HL-60 (cell line): ENCODE data around the gene PSMG3.

ENCODE experiments used
- DNase-seq, 2 experiments: peaks; one replicate each; pipeline ENCODE4 v3.0.0-alpha.2; 2010 to 2020; ENCODE audit warnings: low read depth in 1 of 2, low spot score in 1 of 2
- H3K27ac ChIP-seq: fragments of 250-450 bp; sonication (Bioruptor Pico); replicated peaks from 2 replicates; pipeline ENCODE4 v1.5.1; 2020; ENCODE audit warnings: mild to moderate bottlenecking, moderate library complexity
- H3K27me3 ChIP-seq: fragments of 250-450 bp; sonication (Bioruptor Pico); 2 replicates; pipeline ENCODE4 v1.5.1; 2021; ENCODE audit warnings: mild to moderate bottlenecking, moderate library complexity; ENCODE audit not compliant: insufficient read depth, poor library complexity, severe bottlenecking
- H3K4me3 ChIP-seq: replicated peaks from 2 replicates; pipeline ENCODE4 v1.5.1; 2011; ENCODE audit warnings: mild to moderate bottlenecking, control low read depth, low read length; ENCODE audit not compliant: insufficient read depth
- GABPA ChIP-seq: IDR thresholded peaks from 2 replicates; pipeline ENCODE4 v1.6.1; 2012; ENCODE audit warnings: low read depth
- POLR2AphosphoS5 ChIP-seq: IDR thresholded peaks from 2 replicates; pipeline ENCODE4 v1.6.1; 2012; ENCODE audit warnings: low read depth
- SPI1 ChIP-seq: IDR thresholded peaks from 2 replicates; pipeline ENCODE4 v1.6.1; 2012; ENCODE audit warnings: low read depth, mild to moderate bottlenecking, borderline replicate concordance
- TF ChIP-seq, protein P1 (sequence below): IDR thresholded peaks from one replicate; pipeline ENCODE4 v1.5.1; 2011; ENCODE audit warnings: low read length, control low read depth, inconsistent platforms; ENCODE audit not compliant: insufficient read depth
- TF ChIP-seq, protein P2 (sequence below): IDR thresholded peaks from 2 replicates; pipeline ENCODE4 v1.6.1; 2012; ENCODE audit warnings: low read depth; ENCODE audit not compliant: insufficient replicate concordance

Gene PSMG3

DNA sequence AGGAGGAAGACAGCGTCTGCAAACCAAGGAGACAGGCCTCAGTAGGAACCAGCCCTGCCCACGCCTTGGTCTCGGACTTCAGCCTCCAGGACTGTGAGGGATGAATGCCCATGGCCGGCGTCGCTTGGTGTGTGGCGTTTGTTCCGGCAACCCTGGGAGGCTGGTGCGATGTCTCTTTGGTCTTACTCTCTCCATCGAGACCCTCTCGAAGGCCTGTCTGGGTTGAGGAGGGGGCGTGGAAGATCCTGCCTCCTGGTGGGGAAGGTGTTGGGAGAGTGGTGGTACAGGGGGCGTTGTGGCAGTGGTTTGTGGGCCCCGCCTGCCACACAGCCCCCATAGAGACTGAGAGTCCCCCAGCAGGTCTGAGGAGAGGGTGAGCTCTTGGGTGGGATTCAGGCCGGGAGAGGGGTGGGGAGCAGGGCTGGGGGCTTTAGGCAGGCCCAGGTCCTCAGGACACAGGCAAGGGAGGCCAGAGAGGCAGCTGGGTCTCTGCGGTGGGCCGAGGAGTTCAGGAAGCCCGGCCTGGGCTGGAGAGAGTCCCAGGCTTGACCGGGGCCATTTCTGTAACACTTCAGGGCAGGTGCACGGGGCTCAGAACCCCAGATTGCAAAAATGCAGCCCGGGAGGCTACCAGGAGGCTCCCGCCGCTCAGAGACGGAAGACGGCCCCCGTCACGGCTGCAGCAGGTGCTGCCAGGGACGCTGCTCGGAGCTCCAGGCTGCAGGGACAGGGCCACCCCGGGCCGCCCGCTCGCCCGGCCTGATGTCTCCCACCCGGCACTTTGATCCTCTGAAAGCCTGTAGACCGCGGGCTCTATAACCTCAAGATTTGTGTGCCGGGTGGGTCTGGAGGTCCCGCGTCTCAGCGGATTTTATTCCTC, 33.8 kb upstream of the PSMG3 start:
- H3K4me3 ChIP-seq: no peak overlapping the region
- no peak for DNase-seq
- H3K27me3 ChIP-seq: no peaks in the 10 kb centered on the region
- H3K27ac ChIP-seq: no peak overlapping the region
- TF ChIP-seq POLR2AphosphoS5: no peak
- TF ChIP-seq, protein P1, sequence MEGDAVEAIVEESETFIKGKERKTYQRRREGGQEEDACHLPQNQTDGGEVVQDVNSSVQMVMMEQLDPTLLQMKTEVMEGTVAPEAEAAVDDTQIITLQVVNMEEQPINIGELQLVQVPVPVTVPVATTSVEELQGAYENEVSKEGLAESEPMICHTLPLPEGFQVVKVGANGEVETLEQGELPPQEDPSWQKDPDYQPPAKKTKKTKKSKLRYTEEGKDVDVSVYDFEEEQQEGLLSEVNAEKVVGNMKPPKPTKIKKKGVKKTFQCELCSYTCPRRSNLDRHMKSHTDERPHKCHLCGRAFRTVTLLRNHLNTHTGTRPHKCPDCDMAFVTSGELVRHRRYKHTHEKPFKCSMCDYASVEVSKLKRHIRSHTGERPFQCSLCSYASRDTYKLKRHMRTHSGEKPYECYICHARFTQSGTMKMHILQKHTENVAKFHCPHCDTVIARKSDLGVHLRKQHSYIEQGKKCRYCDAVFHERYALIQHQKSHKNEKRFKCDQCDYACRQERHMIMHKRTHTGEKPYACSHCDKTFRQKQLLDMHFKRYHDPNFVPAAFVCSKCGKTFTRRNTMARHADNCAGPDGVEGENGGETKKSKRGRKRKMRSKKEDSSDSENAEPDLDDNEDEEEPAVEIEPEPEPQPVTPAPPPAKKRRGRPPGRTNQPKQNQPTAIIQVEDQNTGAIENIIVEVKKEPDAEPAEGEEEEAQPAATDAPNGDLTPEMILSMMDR: no peak

DNA sequence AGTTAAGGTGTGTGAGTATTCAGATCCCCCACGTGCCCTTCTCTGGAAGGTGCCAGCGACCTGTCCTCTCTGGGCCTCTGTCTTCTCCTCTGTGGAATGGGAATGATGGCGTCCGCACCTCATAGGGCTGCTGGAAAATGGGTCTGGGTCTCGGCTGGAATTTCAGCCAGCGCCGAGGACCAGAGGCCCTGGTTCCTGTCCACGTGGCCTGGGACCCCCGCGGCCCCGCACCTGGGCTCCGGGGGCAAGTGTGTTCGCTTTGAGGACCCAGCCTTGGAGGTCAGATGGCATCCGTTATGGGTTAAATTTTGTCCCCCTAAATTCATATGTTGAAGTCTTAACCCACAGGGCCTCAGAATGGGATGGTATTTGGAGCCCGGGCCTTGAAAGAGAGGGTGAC, 32.6 kb upstream of the PSMG3 start:
- Histone ChIP-seq H3K4me3 (no peak overlapping the region), H3K27ac (no peak overlapping the region), H3K27me3 (no peaks in the 10 kb centered on the region)
- TF ChIP-seq, protein P1: no peak
- no peak for TF ChIP-seq GABPA
- no peak for TF ChIP-seq POLR2AphosphoS5
- TF ChIP-seq, protein P2, sequence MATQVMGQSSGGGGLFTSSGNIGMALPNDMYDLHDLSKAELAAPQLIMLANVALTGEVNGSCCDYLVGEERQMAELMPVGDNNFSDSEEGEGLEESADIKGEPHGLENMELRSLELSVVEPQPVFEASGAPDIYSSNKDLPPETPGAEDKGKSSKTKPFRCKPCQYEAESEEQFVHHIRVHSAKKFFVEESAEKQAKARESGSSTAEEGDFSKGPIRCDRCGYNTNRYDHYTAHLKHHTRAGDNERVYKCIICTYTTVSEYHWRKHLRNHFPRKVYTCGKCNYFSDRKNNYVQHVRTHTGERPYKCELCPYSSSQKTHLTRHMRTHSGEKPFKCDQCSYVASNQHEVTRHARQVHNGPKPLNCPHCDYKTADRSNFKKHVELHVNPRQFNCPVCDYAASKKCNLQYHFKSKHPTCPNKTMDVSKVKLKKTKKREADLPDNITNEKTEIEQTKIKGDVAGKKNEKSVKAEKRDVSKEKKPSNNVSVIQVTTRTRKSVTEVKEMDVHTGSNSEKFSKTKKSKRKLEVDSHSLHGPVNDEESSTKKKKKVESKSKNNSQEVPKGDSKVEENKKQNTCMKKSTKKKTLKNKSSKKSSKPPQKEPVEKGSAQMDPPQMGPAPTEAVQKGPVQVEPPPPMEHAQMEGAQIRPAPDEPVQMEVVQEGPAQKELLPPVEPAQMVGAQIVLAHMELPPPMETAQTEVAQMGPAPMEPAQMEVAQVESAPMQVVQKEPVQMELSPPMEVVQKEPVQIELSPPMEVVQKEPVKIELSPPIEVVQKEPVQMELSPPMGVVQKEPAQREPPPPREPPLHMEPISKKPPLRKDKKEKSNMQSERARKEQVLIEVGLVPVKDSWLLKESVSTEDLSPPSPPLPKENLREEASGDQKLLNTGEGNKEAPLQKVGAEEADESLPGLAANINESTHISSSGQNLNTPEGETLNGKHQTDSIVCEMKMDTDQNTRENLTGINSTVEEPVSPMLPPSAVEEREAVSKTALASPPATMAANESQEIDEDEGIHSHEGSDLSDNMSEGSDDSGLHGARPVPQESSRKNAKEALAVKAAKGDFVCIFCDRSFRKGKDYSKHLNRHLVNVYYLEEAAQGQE: no peak
- no peak for TF ChIP-seq SPI1
- DNase-seq: no peak

DNA sequence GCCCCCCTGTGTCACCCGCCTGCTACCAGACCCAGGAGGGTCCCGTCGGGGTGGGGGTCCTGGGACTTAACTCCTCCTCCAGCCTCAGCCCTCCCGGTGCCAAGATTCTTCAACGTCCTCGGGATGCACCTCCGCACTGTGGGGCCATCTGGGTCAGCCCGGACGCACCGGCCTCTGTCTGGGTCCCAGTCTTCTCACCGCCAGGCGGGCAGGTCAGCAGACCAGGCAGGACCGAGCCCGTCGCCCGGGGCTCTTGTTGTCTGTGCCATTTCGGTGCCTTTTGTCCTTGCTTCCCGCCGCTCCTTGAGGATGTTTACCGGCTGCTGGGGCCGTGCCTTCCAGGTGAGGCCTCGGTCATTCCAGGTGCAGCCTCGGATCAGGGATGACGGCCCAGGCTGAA, 32.1 kb upstream of the PSMG3 start:
- Histone ChIP-seq H3K27ac (no peak overlapping the region), H3K27me3 (no peaks in the 10 kb centered on the region), H3K4me3 (no peak overlapping the region)
- no peak for DNase-seq
- TF ChIP-seq, protein P1: no peak

DNA sequence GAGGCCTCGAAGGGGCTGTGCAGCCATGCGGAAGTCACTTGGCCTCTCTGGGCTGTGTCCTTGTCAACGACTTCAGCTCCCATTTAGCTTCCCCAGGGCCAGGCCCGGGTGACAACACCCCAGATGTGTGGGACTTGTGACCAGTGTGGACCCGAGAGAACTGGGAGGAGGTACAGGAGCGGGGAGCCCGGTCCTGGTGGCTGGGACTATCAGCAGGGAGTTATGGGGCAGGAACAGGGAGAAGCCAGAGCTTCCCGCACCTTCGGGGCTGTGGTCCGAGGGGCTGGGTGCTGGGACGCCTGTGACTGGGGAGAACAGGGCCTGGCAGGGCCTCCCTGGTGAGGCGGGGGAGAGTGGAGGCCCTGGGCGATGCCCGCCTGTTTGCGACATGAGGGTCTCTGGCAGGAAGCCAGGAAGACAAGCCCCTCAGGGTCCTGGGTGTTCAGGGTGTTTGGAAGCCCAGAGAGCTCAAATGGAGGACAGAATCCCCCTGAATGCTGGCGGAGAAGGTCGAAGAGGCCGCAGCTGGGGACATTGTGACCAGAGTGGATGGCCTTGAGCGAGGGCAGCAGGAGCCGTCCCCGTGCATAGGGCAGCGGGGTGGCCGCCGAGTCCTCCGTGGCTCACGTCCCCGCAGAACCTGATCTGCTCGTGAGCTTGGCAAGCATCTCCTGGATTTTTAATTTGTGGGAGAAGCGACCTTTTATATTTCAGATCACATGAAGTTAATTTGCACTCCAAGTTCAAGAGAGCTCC, 30.0 kb upstream of the PSMG3 start:
- H3K4me3 ChIP-seq: no peak overlapping the region
- TF ChIP-seq, protein P2: no peak
- TF ChIP-seq POLR2AphosphoS5 (no peak), SPI1 (no peak), GABPA (no peak)
- TF ChIP-seq, protein P1: no peak
- H3K27ac ChIP-seq: no peak overlapping the region
- H3K27me3 ChIP-seq: no peaks in the 10 kb centered on the region
- no peak for DNase-seq
